GM19193 (cell line): ENCODE data around the gene CFAP299.

Source experiments
- POLR2A ChIP-seq: IDR thresholded peaks from 4 replicates; pipeline ENCODE4 v1.6.1; 2011; ENCODE audit not compliant: insufficient read depth, insufficient read length; ENCODE audit errors: extremely low read depth

Gene CFAP299

GRCh38 chr4:80313627-80314026 lies 21.9 kb upstream of the CFAP299 start:
- no peak for TF ChIP-seq POLR2A

GRCh38 chr4:80321341-80321740 lies 14.2 kb upstream of the CFAP299 start:
- TF ChIP-seq POLR2A = no peak

- TF ChIP-seq POLR2A = no peak
Observed at GRCh38 chr4:80321776-80322175, 13.8 kb upstream of the CFAP299 start.

GRCh38 chr4:80322716-80323115 lies 12.8 kb upstream of the CFAP299 start:
- no peak for TF ChIP-seq POLR2A

- no peak for TF ChIP-seq POLR2A
Observed at GRCh38 chr4:80324171-80324570, 11.4 kb upstream of the CFAP299 start.

- TF ChIP-seq POLR2A = no peak
Observed at GRCh38 chr4:80331693-80332092, 3.8 kb upstream of the CFAP299 start.

GRCh38 chr4:80333121-80333520 lies 2.4 kb upstream of the CFAP299 start:
- no peak for TF ChIP-seq POLR2A

GRCh38 chr4:80334568-80334967 lies 962 bp upstream of the CFAP299 start:
- no peak for TF ChIP-seq POLR2A

GRCh38 chr4:80335226-80335553 lies 340 bp upstream of the CFAP299 start:
- no peak for TF ChIP-seq POLR2A

GRCh38 chr4:80336582-80336981 lies 1.1 kb downstream of the CFAP299 start:
- no peak for TF ChIP-seq POLR2A

- no peak for TF ChIP-seq POLR2A
Observed at GRCh38 chr4:80340036-80340435, 4.5 kb downstream of the CFAP299 start.

GRCh38 chr4:80343887-80344286 lies 8.4 kb downstream of the CFAP299 start:
- no peak for TF ChIP-seq POLR2A

GRCh38 chr4:80360084-80360483 lies 24.6 kb downstream of the CFAP299 start:
- no peak for TF ChIP-seq POLR2A

GRCh38 chr4:80360900-80361299 lies 25.4 kb downstream of the CFAP299 start:
- TF ChIP-seq POLR2A = no peak

GRCh38 chr4:80361329-80361900 lies 25.9 kb downstream of the CFAP299 start:
- no peak for TF ChIP-seq POLR2A

GRCh38 chr4:80362578-80363181 lies 27.1 kb downstream of the CFAP299 start:
- TF ChIP-seq POLR2A = no peak

GRCh38 chr4:80365928-80366327 lies 30.4 kb downstream of the CFAP299 start:
- no peak for TF ChIP-seq POLR2A
